GM18526 (cell line): ENCODE measurements around the gene GAS7.

Source experiments
- POLR2A ChIP-seq: IDR thresholded peaks from 3 replicates; pipeline ENCODE4 v1.6.1; 2011; ENCODE audit not compliant: insufficient read length; ENCODE audit errors: extremely low read depth

The GAS7 gene

GRCh38 chr17:9973669-9974447 is 224.5 kb downstream of the GAS7 start:
- no peak for TF ChIP-seq POLR2A

DNA sequence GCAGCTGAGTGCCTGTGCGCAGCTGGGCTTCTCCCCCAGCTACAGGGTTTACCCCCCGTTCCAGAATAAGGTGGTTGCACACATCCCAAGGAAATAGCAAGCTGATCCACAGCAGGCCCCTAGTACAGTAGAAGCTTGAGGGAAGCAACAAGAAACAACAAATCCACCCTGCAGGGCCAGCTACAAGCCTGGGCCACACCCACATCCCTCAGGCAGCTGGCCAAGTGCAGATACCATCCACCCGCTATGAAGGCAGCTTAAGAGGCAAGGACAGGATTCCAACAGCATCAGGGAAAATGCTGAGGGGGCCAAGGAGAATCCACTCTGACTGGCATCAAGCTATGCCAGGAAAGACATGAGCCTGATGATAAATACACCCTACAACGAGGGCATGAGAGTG is 226.4 kb downstream of the GAS7 start:
- no peak for TF ChIP-seq POLR2A

DNA sequence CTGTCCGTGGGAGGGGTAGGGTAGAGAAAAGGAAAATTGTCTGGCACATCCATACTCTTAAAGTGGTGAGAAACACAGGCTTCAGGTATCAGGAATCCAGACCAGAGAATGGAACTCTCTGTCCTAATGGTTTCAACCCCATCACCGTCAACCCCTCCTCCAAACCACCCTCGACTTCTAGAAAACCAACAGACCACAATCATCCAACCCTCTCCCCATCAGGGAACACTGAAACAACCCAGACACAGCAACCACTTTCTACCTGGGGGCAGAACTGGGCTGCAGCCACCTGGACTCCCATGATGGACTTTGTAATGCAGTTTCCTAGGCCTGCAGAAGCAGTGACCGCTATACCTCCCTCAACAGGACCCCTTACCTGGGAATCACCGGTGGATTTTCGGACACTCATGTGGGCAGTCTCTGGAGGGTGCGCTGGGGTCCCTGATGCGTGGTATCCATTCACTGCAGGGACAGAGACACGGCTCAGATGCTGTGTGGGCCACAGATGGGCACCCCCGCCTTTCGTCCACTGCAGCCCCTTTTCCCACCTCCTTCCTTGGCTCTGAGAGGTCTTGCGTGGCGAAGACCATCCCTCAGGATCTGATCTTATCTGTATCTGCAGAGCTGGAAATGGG is 229.0 kb downstream of the GAS7 start:
- TF ChIP-seq POLR2A = no peak

DNA sequence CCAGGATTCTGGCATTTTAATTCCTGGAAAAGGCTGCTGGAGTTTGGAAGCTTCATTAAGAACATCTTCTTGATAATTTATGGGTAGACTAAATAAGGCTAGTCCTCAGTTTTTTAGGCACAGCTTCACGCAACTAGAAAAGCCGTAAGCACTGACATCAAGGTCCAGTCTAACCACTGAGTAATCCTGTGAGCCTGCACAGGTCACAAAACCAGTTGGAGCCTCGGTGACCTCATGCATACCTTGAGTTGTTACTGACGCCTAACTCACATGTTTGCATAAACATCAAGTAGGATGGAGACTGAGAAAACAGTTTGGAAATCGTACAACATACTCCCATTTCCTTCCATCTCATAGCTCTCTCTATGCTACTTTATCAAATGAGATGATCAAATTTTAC is 229.5 kb downstream of the GAS7 start:
- no peak for TF ChIP-seq POLR2A

GRCh38 chr17:9968008-9968407 is 230.4 kb downstream of the GAS7 start:
- no peak for TF ChIP-seq POLR2A

DNA sequence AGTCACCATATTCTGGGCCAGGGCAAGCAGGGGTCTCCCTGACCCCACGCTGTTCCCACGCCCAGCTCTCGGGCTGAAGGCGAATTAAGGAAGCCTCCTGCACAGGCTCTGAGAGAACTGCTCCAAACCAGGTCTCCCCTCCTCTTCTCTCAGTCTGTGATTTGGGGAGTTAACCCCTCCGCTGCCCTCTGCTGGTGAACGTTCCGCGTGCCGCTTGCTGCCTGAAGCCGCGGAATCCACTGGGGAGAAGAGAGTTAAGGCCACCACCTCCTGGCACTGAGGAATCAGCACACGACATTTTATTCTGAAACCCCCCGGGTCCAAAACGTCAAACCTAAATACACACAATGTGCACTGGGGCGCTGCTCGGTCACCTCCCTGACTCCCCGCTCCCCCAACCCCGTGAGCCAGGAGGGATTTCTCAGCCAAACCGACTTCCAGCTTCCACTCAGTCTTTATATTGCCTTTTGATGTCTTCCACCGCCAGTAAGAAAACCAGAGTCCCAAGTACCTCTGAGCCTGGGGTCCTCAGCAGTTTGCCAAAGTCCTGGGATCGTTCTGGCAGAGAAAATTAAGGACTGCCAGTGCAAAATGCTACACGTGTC is 238.9 kb downstream of the GAS7 start:
- no peak for TF ChIP-seq POLR2A

DNA sequence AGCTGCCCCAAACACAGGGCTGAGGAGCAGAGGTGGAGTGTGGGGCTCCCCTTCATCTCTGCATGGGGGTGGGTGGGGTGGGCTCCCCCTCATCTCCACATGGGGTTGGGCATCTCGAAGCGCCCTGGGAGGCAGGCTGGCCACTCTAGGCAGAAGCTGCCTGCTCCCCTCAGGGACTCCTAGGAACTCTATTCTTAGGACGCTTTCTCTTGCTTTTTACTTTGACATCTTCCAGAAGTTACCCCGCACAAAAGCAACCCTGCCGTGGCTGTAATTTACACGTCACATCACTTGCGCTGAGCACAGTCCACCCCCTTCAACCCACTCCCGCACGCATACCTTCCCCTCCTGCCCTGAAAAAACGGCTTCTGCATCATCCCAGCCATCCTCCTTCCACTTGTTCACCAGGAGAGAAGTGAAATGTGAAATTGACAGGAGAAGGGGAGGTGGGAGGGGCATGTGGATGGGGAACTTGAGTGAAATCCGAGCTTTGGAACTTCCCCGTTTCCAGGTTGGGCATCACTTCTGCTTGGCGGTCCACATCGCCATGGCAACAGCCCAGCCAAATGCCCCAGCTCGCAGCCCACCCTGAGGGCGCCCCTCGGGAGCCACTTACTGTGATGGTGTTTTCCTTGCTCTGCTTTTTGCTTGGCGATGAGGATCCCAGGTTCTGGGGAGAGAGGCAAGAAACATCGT is 239.7 kb downstream of the GAS7 start:
- TF ChIP-seq POLR2A = no peak

GRCh38 chr17:9957244-9957643 is 241.2 kb downstream of the GAS7 start:
- TF ChIP-seq POLR2A = no peak

GRCh38 chr17:9956474-9957131 is 241.8 kb downstream of the GAS7 start:
- no peak for TF ChIP-seq POLR2A

- TF ChIP-seq POLR2A = no peak
Observed at GRCh38 chr17:9953492-9953891, 244.9 kb downstream of the GAS7 start.

DNA sequence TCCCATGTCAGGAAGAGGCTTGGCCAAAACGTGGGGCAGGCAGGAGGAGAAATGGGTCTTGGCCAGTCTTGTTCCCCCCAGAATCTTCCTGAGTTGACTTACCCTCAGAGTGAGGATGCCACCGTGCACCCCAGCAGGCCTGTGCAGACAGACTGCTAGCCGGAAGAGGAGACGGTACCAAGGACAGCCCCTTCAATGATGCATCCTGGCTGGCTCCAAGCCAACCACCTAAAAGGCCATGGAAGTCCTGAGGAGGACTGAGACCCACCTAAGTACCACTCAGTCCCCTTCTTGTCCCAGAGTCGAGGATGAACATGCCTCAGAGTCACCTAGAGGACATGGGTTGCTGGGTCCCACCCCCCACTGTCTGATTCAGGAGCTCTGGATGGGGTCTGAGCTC is 246.6 kb downstream of the GAS7 start:
- no peak for TF ChIP-seq POLR2A

DNA sequence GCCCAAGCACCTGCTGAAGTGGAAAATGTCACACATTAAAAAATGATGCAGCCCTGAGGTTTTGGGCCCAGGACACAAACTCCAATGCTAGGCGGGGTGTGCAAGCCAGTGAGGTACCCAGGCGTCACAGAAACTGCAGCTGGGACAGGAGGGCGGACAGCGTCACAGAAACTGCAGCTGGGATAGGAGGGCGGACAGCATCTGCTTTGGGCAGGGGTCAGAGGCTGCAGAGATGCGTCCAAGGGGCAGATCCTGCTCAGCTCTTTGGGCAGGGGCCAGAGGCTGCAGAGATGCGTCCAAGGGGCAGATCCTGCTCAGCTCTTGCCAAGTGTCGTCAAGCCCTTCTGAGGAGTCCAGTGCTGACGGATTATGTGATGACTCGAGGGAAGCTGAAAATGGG is 249.5 kb downstream of the GAS7 start:
- TF ChIP-seq POLR2A = no peak

DNA sequence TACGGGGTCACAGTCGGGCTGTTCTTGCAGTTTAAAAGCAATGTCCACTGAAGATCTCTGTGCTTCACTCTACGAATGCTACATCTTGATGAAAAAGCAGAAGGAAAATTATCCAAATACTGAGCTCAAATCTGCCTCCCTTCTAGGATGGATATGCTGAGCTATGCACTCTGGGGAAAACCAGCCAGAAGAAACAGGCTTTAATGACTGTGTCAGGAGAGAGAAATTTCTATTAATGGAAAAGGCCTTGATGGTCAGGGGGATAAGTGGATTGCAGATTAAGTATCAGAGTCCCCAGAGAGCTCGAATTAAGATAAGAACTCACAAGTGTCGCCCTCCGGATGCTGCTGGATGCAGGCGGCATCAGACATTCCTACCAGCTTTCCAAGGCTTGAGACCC is 253.7 kb downstream of the GAS7 start:
- TF ChIP-seq POLR2A = no peak

DNA sequence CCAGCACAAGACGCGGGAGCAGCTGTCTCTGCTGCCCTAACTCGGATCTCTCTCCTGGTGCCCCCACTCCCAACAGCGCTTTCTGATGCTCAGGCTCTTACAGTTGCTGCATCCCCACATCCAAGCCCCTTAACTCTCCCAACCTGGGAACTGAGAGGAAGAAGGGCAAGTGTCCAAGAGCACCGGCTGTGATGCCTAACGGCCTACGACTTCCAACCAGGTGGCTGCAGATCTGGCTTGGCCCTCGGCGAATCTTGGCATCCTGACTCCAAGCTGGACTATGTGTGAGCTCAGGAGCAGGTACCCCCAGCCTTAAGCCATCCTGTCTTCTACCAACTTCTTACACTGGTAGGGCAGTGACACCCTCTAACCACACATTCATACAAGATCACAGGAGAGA is 255.1 kb downstream of the GAS7 start:
- TF ChIP-seq POLR2A = no peak

DNA sequence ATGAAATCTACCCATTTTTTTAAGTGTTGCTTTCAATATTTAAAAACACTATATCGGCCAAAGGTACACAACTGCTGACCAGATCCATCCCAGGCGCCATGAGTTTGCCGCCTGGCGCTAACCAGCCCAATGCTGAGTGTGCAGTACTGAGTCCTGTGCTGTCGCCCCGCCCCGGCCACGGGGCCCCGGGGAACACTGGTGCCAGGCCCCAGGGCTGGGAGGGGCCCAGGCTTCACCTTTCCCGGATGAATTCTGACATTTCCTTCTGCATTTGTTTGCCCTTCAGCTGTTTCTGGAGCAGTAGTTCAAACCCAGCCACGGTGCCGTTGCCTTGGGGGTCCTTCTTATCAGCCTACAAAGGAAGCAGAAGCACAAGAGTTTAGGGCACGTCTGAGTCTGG is 255.5 kb downstream of the GAS7 start:
- TF ChIP-seq POLR2A = no peak
